Prostate gland (tissue), 2 donors: ENCODE measurements around the gene MAPKAPK3. TPM values are rescaled to one million over a fixed set of nuclear protein-coding genes. Genes with fewer than 3 reads are reported as not detected.
A peak's percentile ranks its signal among the peaks of the same experiment; 100 is the strongest.

Experiments
- DNase-seq: peaks from one replicate; pipeline ENCODE4 v3.0.0-alpha.2; 2019; ENCODE audit warnings: low spot score
- H3K27ac ChIP-seq, 2 donors: fragments of 200-600 bp; sonication (generic); 2 replicates each; pipeline ENCODE4 v1.5.1; 2017 to 2019
- H3K27me3 ChIP-seq: fragments of 200-600 bp; sonication (generic); replicated peaks from 2 replicates; pipeline ENCODE4 v1.5.1; 2019; ENCODE audit not compliant: insufficient read depth
- H3K36me3 ChIP-seq, 2 donors: fragments of 200-600 bp; sonication (generic); 1 replicate in 1 of 2; 2 replicates in 1 of 2; pipeline versions ENCODE4 v1.5.1 to v1.8.1; 2017 to 2019
- H3K4me1 ChIP-seq: fragments of 200-600 bp; sonication (generic); replicated peaks from 2 replicates; pipeline ENCODE4 v1.5.1; 2019
- H3K4me3 ChIP-seq, 2 donors: fragments of 200-600 bp; sonication (generic); 2 replicates each; pipeline ENCODE4 v1.5.1; 2017 to 2019
- H3K9me3 ChIP-seq: fragments of 200-600 bp; sonication (generic); 2 replicates; pipeline ENCODE4 v1.5.1; 2017
- POLR2A ChIP-seq: fragments of 450-650 bp; IDR thresholded peaks from one replicate; pipeline ENCODE4 v1.6.1; 2016; ENCODE audit warnings: antibody characterized with exemption, mild to moderate bottlenecking
- POLR2AphosphoS5 ChIP-seq: sonication (generic); formaldehyde crosslinking; IDR thresholded peaks from one replicate; pipeline ENCODE4 v1.6.1; 2017; ENCODE audit warnings: antibody characterized with exemption
- WGBS: methylation state at CpG from one replicate; pipeline ENCODE4 v1.1.5; 2018; 5-methylcytosine and 5-hydroxymethylcytosine counted together
- intact Hi-C: fragments of 100-400 bp; cut with DNase I; formaldehyde crosslinking; loops from one replicate; pipeline ENCODE4 v1.14.2; 2022
- total RNA-seq, 2 donors: library from RNA; depleted of rRNA; stranded (reverse); fragments of >200 nt; gene quantifications; one replicate each; pipeline ENCODE4 v1.1.0, GENCODE V29; 2016
- TF ChIP-seq, protein P1 (sequence below), 4 experiments: fragments of 200-600 bp in 2 of 4; fragments of 450-650 bp in 2 of 4; sonication (generic) in 2 of 4; IDR thresholded peaks; 1 replicate in 3 of 4; 2 replicates in 1 of 4; pipeline ENCODE4 v1.5.1; 2016 to 2019; ENCODE audit warnings: antibody characterized with exemption in 4 of 4, mild to moderate bottlenecking in 2 of 4, moderate library complexity in 2 of 4

MAPKAPK3 gene
- total RNA-seq, 2 donors from 2014 or later: 33.2 to 52.3 TPM

DNA sequence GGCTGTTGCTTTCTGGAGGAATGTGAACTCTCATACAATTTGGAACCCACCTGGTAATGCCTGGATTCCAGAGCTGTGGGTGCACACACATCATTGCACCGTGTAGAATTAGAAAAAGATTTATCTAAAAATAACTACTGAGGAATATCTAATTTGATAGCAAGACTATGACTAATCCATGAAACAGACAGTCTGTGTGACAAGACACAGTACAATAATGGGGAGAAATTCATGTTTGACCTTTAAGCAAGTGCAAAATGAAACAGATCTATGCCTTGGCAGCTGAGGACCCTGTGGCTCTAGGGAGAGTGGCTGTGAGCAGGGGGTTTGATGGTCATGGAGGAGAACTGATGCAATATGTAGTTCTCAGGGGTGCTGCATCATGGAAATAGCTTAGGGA is 49.9 kb downstream of the MAPKAPK3 start:
- Histone ChIP-seq H3K27ac (no peak overlapping the region), H3K27me3 (no peaks in the 10 kb centered on the region), H3K4me3 (no peak overlapping the region), H3K9me3 (no peaks in the 10 kb centered on the region), H3K36me3 (no peaks in the 10 kb centered on the region), H3K4me1 (no peaks in the 10 kb centered on the region)
- 46% methylated on average over 1 of the region's 1 CpG for WGBS
- intact Hi-C loops: no loop called here
- no peak for TF ChIP-seq POLR2A
- no peak for TF ChIP-seq POLR2AphosphoS5
- TF ChIP-seq, protein P1, sequence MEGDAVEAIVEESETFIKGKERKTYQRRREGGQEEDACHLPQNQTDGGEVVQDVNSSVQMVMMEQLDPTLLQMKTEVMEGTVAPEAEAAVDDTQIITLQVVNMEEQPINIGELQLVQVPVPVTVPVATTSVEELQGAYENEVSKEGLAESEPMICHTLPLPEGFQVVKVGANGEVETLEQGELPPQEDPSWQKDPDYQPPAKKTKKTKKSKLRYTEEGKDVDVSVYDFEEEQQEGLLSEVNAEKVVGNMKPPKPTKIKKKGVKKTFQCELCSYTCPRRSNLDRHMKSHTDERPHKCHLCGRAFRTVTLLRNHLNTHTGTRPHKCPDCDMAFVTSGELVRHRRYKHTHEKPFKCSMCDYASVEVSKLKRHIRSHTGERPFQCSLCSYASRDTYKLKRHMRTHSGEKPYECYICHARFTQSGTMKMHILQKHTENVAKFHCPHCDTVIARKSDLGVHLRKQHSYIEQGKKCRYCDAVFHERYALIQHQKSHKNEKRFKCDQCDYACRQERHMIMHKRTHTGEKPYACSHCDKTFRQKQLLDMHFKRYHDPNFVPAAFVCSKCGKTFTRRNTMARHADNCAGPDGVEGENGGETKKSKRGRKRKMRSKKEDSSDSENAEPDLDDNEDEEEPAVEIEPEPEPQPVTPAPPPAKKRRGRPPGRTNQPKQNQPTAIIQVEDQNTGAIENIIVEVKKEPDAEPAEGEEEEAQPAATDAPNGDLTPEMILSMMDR (IDR thresholded peaks at IDR 0.05): no peak
- DNase-seq: no peak

DNA sequence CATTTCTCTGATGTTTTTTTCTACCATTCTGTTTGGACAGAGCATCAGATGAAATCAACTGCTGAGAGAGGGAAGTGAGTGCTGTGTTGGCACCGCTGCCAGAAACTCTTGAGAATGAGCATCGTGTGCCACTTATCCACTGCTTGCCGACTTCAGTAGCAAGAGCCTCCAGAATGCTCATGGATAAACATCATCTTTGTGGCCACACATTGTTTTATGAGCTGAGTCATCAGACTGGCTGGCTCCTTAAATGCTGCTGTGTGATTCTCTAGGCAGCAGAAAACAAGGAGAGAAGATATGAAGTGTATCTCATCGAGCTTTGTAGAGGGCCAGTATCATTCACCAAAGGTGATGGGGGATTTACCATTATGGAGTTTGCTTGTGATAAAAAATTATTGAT is 54.4 kb downstream of the MAPKAPK3 start:
- 21% methylated on average over 4 of the region's 4 CpGs for WGBS
- Histone ChIP-seq H3K9me3 (no peaks in the 10 kb centered on the region), H3K27me3 (no peaks in the 10 kb centered on the region), H3K27ac (no peak overlapping the region), H3K4me1 (no peaks in the 10 kb centered on the region), H3K4me3 (no peak overlapping the region), H3K36me3 (no peaks in the 10 kb centered on the region)
- TF ChIP-seq POLR2AphosphoS5: peak; percentile 82
- TF ChIP-seq, protein P1 (IDR thresholded peaks at IDR 0.05): no peak
- intact Hi-C loops: no loop called here
- DNase-seq: peak; percentile 44

DNA sequence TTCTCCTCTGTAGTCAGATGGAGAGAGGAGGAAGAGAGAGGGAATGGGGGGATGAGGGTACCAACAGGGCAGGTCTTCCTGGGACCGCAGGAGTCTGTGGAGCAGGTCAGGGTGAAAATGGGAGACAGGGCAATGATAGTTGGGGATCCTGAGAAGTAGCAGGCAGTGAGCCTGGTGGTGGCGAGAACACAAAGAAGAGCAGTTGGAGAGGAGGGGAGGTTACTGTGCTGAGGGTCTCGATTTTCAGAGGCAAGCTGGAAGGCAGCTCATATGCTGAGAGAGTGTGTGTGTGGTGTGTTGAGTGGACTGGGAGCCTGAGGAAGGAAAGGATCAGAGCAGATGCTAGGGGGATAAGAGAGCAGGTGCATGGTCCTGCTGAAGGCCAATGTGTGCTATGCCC is 55.7 kb downstream of the MAPKAPK3 start:
- no peak overlapping the region for H3K27ac ChIP-seq
- TF ChIP-seq POLR2A: no peak
- no peak for TF ChIP-seq POLR2AphosphoS5
- TF ChIP-seq, protein P1 (IDR thresholded peaks at IDR 0.05): no peak
- intact Hi-C loops: no loop called here
- no peaks in the 10 kb centered on the region for H3K4me1 ChIP-seq
- WGBS: 83% methylated on average over 3 of the region's 3 CpGs
- no peak for DNase-seq
- no peaks in the 10 kb centered on the region for H3K36me3 ChIP-seq
- no peaks in the 10 kb centered on the region for H3K9me3 ChIP-seq
- H3K27me3 ChIP-seq: no peaks in the 10 kb centered on the region
- H3K4me3 ChIP-seq: no peak overlapping the region

DNA sequence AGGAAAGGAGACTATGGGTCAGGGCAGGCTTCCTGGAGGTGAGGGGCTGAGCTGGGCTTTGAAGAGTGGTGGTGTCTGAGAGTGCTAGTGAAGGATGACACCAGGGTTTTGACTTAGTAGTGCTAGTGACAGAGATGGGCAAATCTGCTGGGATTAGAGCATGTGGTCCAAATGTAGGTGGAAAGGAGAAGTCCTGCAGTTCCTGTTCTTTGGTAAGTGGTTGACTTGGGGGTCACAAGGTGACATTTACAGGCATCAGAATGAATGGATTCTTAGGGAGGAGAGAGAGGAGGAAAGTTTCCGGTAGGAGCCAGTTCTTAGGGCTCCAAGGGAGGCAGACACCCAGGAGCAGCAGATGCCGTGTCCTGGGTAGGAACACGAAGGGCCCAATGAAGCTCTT is 57.0 kb downstream of the MAPKAPK3 start:
- Histone ChIP-seq H3K27me3 (no peaks in the 10 kb centered on the region), H3K9me3 (no peaks in the 10 kb centered on the region), H3K27ac (no peak overlapping the region), H3K36me3 (no peaks in the 10 kb centered on the region), H3K4me3 (no peak overlapping the region), H3K4me1 (no peaks in the 10 kb centered on the region)
- 39% methylated on average over 3 of the region's 3 CpGs for WGBS
- DNase-seq: no peak
- intact Hi-C loops: loop anchor here (2.0 kb wide), 1 partner anchor 57 kb away; the partner anchor contains the start of gene MAPKAPK3
- TF ChIP-seq, protein P1 (IDR thresholded peaks at IDR 0.05): no peak

DNA sequence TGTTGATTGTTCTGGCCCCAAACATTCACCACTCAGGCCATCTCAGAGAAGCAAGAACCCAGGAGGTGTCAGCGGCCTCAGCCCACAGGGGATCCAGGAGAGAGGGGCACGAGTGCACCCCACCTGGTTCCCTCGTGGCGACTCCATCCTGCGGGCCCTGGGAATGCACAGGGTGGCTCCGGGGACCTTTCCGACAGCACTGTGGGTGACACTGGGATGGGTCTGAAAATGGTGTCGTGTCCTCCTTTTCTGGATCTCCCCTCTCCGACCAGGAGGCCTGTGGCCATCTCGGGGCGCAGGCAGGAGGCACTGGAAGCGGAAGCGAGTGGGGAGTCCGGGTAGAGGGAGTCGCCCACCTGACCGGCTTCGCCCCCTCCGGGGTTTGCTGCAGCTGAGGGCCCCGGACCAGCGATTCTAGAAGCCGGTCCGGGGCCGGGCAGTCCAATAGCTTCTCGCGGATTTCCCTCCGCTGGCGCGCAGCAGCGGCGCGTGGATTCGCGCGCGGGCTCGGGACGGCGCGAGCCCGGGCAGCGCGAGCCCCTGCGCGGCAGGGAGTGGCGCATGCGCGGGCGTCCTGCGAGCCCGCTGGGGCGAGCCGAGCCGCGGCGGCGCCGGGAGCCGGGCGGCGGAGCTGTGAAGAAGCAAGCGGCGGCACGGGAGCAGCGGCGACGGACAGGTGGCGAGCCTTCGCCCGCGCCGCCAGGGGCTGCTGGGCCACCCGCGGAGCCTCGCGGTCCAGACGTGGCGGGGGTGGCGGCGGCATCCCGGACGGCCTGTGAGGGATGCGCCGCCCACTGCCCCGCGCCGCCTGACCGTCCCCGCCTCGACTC is 57.6 kb downstream of the MAPKAPK3 start, which contains the start of gene DOCK3:
Gene DOCK3 (plus strand): TSS at position 579 of the 830 bp plus-strand sequence. CDS start 337 bp downstream, outside the sequence.
- H3K9me3 ChIP-seq: no peaks in the 10 kb centered on the region
- no peaks in the 10 kb centered on the region for H3K4me1 ChIP-seq
- H3K4me3 ChIP-seq: peak within 1 kb of the TSS; percentile 39 to 44
- peak; percentile 28 for DNase-seq
- 5% methylated on average over 53 of the region's 89 CpGs for WGBS
- intact Hi-C loops: loop anchor here (2.0 to 5.0 kb wide), 2 partner anchors 58 to 698 kb away; partner anchors contain the start of gene MAPKAPK3
- no peak within 1 kb of the TSS for H3K27ac ChIP-seq
- no peaks in the 10 kb centered on the region for H3K27me3 ChIP-seq
- H3K36me3 ChIP-seq: no peaks in the 10 kb centered on the region
- TF ChIP-seq, protein P1 (IDR thresholded peaks at IDR 0.05): peak in 1 of 4 experiments; percentile 4
- no peak for TF ChIP-seq POLR2A
- no peak for TF ChIP-seq POLR2AphosphoS5
